GM03348 (cell line): ENCODE measurements around the gene EIF4EBP2.

Experiments used
- DNase-seq: peaks from one replicate; pipeline ENCODE4 v3.0.0; 2012; ENCODE audit warnings: low spot score

The EIF4EBP2 gene

GRCh38 chr10:70432561-70433263 is 28.8 kb downstream of the EIF4EBP2 start:
- no peak for DNase-seq

GRCh38 chr10:70433581-70434280 is 29.8 kb downstream of the EIF4EBP2 start:
- DNase-seq = peak; percentile 81

- no peak for DNase-seq
Observed at GRCh38 chr10:70435241-70436085, 31.5 kb downstream of the EIF4EBP2 start.

GRCh38 chr10:70437721-70438120 is 33.8 kb downstream of the EIF4EBP2 start:
- DNase-seq = no peak

GRCh38 chr10:70440296-70441160 is 36.6 kb downstream of the EIF4EBP2 start:
- DNase-seq = peak; percentile 31

GRCh38 chr10:70441161-70441894 is 37.4 kb downstream of the EIF4EBP2 start, which contains the start of gene NODAL:
Gene NODAL, minus strand, starts transcription at chr10:70441681. Its CDS starts 14 bp downstream, at chr10:70441667.
- no peak for DNase-seq

GRCh38 chr10:70441895-70442309 is 38.0 kb downstream of the EIF4EBP2 start:
- no peak for DNase-seq

GRCh38 chr10:70442332-70442988 is 38.5 kb downstream of the EIF4EBP2 start:
- no peak for DNase-seq

- DNase-seq = no peak
Observed at GRCh38 chr10:70444744-70445143, 40.8 kb downstream of the EIF4EBP2 start.

GRCh38 chr10:70445718-70446657 is 42.0 kb downstream of the EIF4EBP2 start:
- peak; percentile 46 for DNase-seq

GRCh38 chr10:70448236-70448635 is 44.3 kb downstream of the EIF4EBP2 start:
- DNase-seq = no peak

- no peak for DNase-seq
Observed at GRCh38 chr10:70455213-70455630, 51.3 kb downstream of the EIF4EBP2 start.

- DNase-seq = no peak
Observed at GRCh38 chr10:70456164-70456563, 52.2 kb downstream of the EIF4EBP2 start.

GRCh38 chr10:70457759-70458305 is 53.9 kb downstream of the EIF4EBP2 start:
- no peak for DNase-seq

- DNase-seq = peak; percentile 91
Observed at GRCh38 chr10:70458329-70459060, 54.5 kb downstream of the EIF4EBP2 start.

- no peak for DNase-seq
Observed at GRCh38 chr10:70459061-70459773, 55.3 kb downstream of the EIF4EBP2 start.

- DNase-seq = no peak
Observed at GRCh38 chr10:70459774-70460490, 56.0 kb downstream of the EIF4EBP2 start.
